Chondrocyte (in vitro differentiated cells): ENCODE measurements around the gene CLASP1. TPM values are rescaled to one million over a fixed set of nuclear protein-coding genes. Genes with fewer than 3 reads are reported as not detected.

Experiments
- DNase-seq: peaks from one replicate; pipeline ENCODE4 v3.0.0; 2021; ENCODE audit warnings: mixed read lengths, low spot score
- H3K27ac Mint-ChIP-seq: one replicate; pipeline ENCODE4 v1.8.0; 2021; ENCODE audit warnings: mild to moderate bottlenecking, moderate library complexity, mixed read lengths; ENCODE audit not compliant: unreplicated experiment
- H3K27me3 Mint-ChIP-seq: 2 replicates; pipeline ENCODE4 v1.8.0; 2021; ENCODE audit warnings: low read depth, mixed read lengths
- H3K36me3 Mint-ChIP-seq: 2 replicates; pipeline ENCODE4 v1.8.0; 2021; ENCODE audit warnings: low read depth, mixed read lengths
- H3K4me1 Mint-ChIP-seq: 2 replicates; pipeline ENCODE4 v1.8.0; 2021; ENCODE audit warnings: low read depth, mild to moderate bottlenecking, mixed read lengths
- H3K4me3 Mint-ChIP-seq: one replicate; pipeline ENCODE4 v1.8.0; 2021; ENCODE audit warnings: mild to moderate bottlenecking, moderate library complexity, mixed read lengths; ENCODE audit not compliant: unreplicated experiment
- H3K9me3 Mint-ChIP-seq: 2 replicates; pipeline ENCODE4 v1.8.0; 2021; ENCODE audit warnings: low read depth, mixed read lengths
- total RNA-seq: library from RNA; stranded (reverse); gene quantifications from 3 replicates; pipeline ENCODE4 v1.2.1, GENCODE V29; 2021
- TF ChIP-seq, protein P1 (sequence below): fragments of 200-600 bp; sonication (generic); IDR thresholded peaks from 2 replicates; pipeline ENCODE4 v1.5.0; 2021; ENCODE audit warnings: antibody characterized with exemption, mild to moderate bottlenecking, moderate library complexity

The CLASP1 gene
- total RNA-seq, 1 donor from 2014 or later, result 56.0 TPM

DNA sequence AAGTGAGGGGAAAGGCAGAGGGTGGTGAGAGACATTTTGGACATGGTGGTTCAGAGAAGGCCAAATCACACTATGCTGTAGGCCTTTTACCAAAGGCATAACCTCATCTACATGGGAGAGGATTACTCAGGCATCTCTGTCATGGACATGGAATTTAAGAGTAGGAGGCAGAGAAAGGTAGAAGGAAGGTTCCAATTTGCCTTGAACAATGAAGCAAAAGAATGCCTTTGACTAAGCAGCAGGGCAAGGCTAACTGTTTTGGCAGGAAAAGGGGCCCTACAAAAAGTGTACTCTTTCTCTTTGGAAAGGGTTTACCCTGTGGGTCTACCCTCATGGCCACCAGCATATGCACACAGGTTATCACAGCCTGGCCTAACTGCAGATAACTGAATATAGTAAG lies 164.2 kb downstream of the CLASP1 start:
- H3K9me3 Mint-ChIP-seq, result no peaks in the 10 kb centered on the region
- no peak for DNase-seq
- H3K4me1 Mint-ChIP-seq, result peaks cover 36% of the 10 kb centered on the region
- no peak overlapping the region for H3K4me3 Mint-ChIP-seq
- H3K27ac Mint-ChIP-seq, result peak overlapping the region; percentile 6
- no peaks in the 10 kb centered on the region for H3K27me3 Mint-ChIP-seq
- TF ChIP-seq, protein P1, sequence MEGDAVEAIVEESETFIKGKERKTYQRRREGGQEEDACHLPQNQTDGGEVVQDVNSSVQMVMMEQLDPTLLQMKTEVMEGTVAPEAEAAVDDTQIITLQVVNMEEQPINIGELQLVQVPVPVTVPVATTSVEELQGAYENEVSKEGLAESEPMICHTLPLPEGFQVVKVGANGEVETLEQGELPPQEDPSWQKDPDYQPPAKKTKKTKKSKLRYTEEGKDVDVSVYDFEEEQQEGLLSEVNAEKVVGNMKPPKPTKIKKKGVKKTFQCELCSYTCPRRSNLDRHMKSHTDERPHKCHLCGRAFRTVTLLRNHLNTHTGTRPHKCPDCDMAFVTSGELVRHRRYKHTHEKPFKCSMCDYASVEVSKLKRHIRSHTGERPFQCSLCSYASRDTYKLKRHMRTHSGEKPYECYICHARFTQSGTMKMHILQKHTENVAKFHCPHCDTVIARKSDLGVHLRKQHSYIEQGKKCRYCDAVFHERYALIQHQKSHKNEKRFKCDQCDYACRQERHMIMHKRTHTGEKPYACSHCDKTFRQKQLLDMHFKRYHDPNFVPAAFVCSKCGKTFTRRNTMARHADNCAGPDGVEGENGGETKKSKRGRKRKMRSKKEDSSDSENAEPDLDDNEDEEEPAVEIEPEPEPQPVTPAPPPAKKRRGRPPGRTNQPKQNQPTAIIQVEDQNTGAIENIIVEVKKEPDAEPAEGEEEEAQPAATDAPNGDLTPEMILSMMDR, result no peak
- H3K36me3 Mint-ChIP-seq, result no peaks in the 10 kb centered on the region

DNA sequence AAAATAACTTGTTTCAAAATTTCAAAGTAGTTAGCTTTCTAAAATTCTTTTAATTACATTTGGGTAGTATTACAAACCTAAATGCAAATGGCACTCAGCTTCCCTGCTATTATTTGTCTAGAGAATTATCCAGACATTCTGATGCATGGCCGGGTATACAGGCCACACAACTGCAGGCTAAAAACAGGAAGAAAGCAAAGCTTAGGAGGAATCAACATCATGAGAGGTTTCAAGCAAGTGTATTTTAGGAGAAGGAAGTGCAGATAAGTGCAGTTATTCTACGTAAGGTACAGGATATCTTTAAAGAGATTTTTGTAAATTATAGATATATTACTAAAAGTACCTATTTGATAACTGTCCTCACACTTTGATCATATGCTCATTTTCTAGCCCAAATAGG lies 165.4 kb downstream of the CLASP1 start:
- H3K4me1 Mint-ChIP-seq, result peaks cover 39% of the 10 kb centered on the region
- no peak overlapping the region for H3K4me3 Mint-ChIP-seq
- H3K27ac Mint-ChIP-seq, result peak overlapping the region; percentile 42
- no peaks in the 10 kb centered on the region for H3K27me3 Mint-ChIP-seq
- no peak for DNase-seq
- H3K9me3 Mint-ChIP-seq, result no peaks in the 10 kb centered on the region
- H3K36me3 Mint-ChIP-seq, result no peaks in the 10 kb centered on the region
- TF ChIP-seq, protein P1, result no peak

DNA sequence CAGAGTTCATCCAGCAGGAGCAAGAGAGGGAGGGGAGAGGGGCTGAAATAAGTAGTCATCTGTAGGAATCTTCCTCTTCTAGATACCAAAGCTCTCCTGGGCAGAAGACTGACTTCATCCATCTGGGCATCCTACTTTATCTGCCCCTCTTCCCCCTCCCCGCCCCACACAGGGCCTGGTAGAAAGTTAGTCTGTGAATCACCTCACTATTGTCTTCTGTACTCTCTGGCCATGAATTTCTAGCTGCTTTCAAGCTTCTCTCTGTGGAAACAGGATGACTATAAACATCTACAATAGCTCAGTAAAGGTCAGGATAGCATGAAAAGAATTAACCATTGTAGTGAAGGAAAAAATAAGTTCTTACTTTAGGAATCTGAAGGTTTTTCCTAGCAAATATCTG lies 166.2 kb downstream of the CLASP1 start:
- Mint-ChIP-seq H3K36me3 (no peaks in the 10 kb centered on the region), H3K27ac (no peak overlapping the region), H3K4me3 (no peak overlapping the region), H3K4me1 (peaks cover 39% of the 10 kb centered on the region), H3K9me3 (no peaks in the 10 kb centered on the region), H3K27me3 (no peaks in the 10 kb centered on the region)
- TF ChIP-seq, protein P1, result no peak
- no peak for DNase-seq

DNA sequence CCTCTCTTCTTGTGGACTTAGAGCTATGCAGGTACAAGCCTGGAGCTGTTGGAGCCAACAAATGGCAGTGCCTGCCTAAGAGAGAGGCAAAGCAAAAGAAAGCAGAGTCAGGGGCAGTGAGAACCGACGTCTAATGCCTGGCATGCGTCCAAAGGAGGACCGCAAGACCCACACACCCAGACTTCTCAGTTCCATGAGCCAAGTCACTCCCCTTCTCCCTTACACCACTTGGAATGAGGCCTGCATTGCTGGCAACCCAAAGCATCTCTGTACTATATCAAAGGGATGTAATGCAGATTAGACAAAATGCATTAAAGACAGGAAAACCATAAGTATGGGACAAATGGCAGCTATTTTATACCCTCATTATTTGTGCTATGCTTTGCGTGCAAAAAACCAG lies 168.4 kb downstream of the CLASP1 start:
- TF ChIP-seq, protein P1, result no peak
- H3K4me3 Mint-ChIP-seq, result no peak overlapping the region
- H3K9me3 Mint-ChIP-seq, result no peaks in the 10 kb centered on the region
- no peak for DNase-seq
- H3K27me3 Mint-ChIP-seq, result no peaks in the 10 kb centered on the region
- peaks cover 52% of the 10 kb centered on the region for H3K4me1 Mint-ChIP-seq
- H3K27ac Mint-ChIP-seq, result peak overlapping the region; percentile 76
- no peaks in the 10 kb centered on the region for H3K36me3 Mint-ChIP-seq

DNA sequence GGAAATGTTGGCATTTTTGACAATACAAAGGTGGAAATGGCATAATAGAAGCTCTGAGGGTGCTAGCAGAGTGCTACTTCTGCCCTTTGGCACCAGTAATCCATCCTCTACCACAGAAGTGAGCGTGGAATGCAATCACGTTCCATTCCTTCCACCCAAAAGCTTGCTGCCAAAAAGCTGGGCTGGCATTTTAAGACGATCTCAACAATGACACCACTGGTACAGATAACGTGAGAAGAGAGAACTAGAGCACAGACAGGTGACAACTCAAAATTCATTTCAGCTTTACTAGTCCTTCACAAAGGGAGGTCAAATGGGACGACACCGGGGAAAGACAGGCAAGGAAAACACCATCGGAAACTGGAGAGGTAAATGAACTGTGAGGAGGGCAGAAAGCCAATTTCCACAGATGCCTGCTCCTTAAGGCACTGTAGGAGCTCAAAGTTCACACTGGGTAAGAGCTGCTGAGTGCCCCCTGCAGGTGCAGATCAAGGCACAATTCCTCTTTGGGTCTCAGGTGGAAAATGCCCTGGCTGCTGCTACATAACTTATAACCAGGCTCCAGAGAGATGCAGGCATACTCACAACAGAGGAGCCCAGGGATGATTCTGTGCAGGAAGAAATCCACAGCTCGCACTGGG lies 169.3 kb downstream of the CLASP1 start:
- Mint-ChIP-seq H3K9me3 (no peaks in the 10 kb centered on the region), H3K4me3 (no peak overlapping the region), H3K4me1 (peaks cover 55% of the 10 kb centered on the region), H3K36me3 (no peaks in the 10 kb centered on the region), H3K27ac (peak overlapping the region; percentile 76), H3K27me3 (no peaks in the 10 kb centered on the region)
- DNase-seq, result no peak
- TF ChIP-seq, protein P1, result no peak
